Neural progenitor cell (in vitro differentiated cells): ENCODE data around the gene MRM1. TPM values are rescaled to one million over a fixed set of nuclear protein-coding genes. Genes with fewer than 3 reads are reported as not detected.

Experiments
- DNase-seq: peaks from one replicate; pipeline ENCODE4 v3.0.0-alpha.2; 2016; ENCODE audit warnings: low spot score
- H2AFZ ChIP-seq: fragments of 200-600 bp; sonication (generic); replicated peaks from 2 replicates; pipeline ENCODE4 v1.6.1; 2016; ENCODE audit warnings: antibody characterized with exemption
- H3F3A ChIP-seq: fragments of 200-600 bp; sonication (generic); 2 replicates; pipeline ENCODE4 v1.6.1; 2016; ENCODE audit warnings: antibody characterized with exemption, low read depth
- H3K27ac ChIP-seq: fragments of 200-600 bp; sonication (generic); 2 replicates; pipeline ENCODE4 v1.5.1; 2016; ENCODE audit warnings: mild to moderate bottlenecking
- H3K27me3 ChIP-seq: fragments of 200-600 bp; sonication (generic); 2 replicates; pipeline ENCODE4 v1.6.1; 2016; ENCODE audit warnings: mild to moderate bottlenecking, moderate library complexity
- H3K36me3 ChIP-seq: fragments of 200-600 bp; sonication (generic); 2 replicates; pipeline ENCODE4 v1.5.1; 2016
- H3K4me1 ChIP-seq: fragments of 200-600 bp; sonication (generic); 2 replicates; pipeline ENCODE4 v1.6.1; 2016; ENCODE audit warnings: mixed run types
- H3K4me2 ChIP-seq: fragments of 200-600 bp; sonication (generic); 2 replicates; pipeline ENCODE4 v1.6.1; 2016
- H3K4me3 ChIP-seq: fragments of 200-600 bp; sonication (generic); 2 replicates; pipeline ENCODE4 v1.5.1; 2016
- H3K79me2 ChIP-seq: fragments of 200-600 bp; sonication (generic); 2 replicates; pipeline ENCODE4 v1.6.1; 2016; ENCODE audit warnings: low read depth
- H3K9ac ChIP-seq: fragments of 200-600 bp; sonication (generic); 2 replicates; pipeline ENCODE4 v1.6.1; 2016
- H3K9me3 ChIP-seq: fragments of 200-600 bp; sonication (generic); 2 replicates; pipeline ENCODE4 v1.5.1; 2016; ENCODE audit warnings: low read depth
- H4K20me1 ChIP-seq: fragments of 200-600 bp; sonication (generic); 2 replicates; pipeline ENCODE4 v1.6.1; 2016; ENCODE audit warnings: low read depth
- H3K27ac Mint-ChIP-seq: 3 replicates; pipeline ENCODE4 v1.8.0; 2021; ENCODE audit warnings: mixed read lengths
- H3K27me3 Mint-ChIP-seq: 2 replicates; pipeline ENCODE4 v1.8.0; 2022; ENCODE audit warnings: low read depth, mild to moderate bottlenecking, inconsistent platforms, moderate library complexity, mixed read lengths; ENCODE audit not compliant: insufficient read depth
- H3K36me3 Mint-ChIP-seq: 3 replicates; pipeline ENCODE4 v1.8.0; 2021; ENCODE audit warnings: mixed read lengths
- H3K4me1 Mint-ChIP-seq: 3 replicates; pipeline ENCODE4 v1.8.0; 2021; ENCODE audit warnings: mixed read lengths
- H3K4me3 Mint-ChIP-seq: 3 replicates; pipeline ENCODE4 v1.8.0; 2021; ENCODE audit warnings: mild to moderate bottlenecking, moderate library complexity, mixed read lengths
- H3K9me3 Mint-ChIP-seq: 3 replicates; pipeline ENCODE4 v1.8.0; 2020; ENCODE audit warnings: mixed read lengths
- CTCF ChIP-seq: fragments of 200-600 bp; sonication (generic); IDR thresholded peaks from 2 replicates; pipeline ENCODE4 v1.5.1; 2017; ENCODE audit warnings: antibody characterized with exemption, mild to moderate bottlenecking
- EZH2 ChIP-seq: fragments of 200-600 bp; sonication (generic); IDR thresholded peaks from 2 replicates; pipeline ENCODE4 v1.6.1; 2017; ENCODE audit warnings: antibody characterized with exemption, mild to moderate bottlenecking, moderate library complexity
- EZH2phosphoT487 ChIP-seq: fragments of 200-600 bp; sonication (generic); IDR thresholded peaks from 2 replicates; pipeline ENCODE4 v1.6.1; 2017; ENCODE audit warnings: antibody characterized with exemption
- total RNA-seq: library from RNA; depleted of rRNA; stranded (reverse); fragments of >200 nt; gene quantifications from 2 replicates; pipeline ENCODE4 v1.2.3, GENCODE V29; 2015; ENCODE audit warnings: low replicate concordance

Gene MRM1
- total RNA-seq, 1 donor from 2014 or later, result 0.65 TPM

- H3K4me3 ChIP-seq, result peak overlapping the region; percentile 70
Observed at GRCh38 chr17:36600465-36600864, 918 bp upstream of the MRM1 start.

GRCh38 chr17:36600936-36601302, 464 bp upstream of the MRM1 start:
- Mint-ChIP-seq H3K9me3 (no peaks in the 10 kb centered on the region), H3K4me1 (peaks cover 23% of the 10 kb centered on the region), H3K27me3 (peaks cover 8% of the 10 kb centered on the region), H3K4me3 (peak overlapping the region; percentile 89), H3K36me3 (peaks cover 8% of the 10 kb centered on the region), H3K27ac (peak overlapping the region; percentile 96)
- TF ChIP-seq EZH2 (no peak), EZH2phosphoT487 (no peak), CTCF (no peak)
- no peak overlapping the region for H3K9ac ChIP-seq
- H3K4me1 ChIP-seq, result peaks cover 15% of the 10 kb centered on the region
- H3K79me2 ChIP-seq, result peaks cover 6% of the 10 kb centered on the region
- H3K9me3 ChIP-seq, result no peaks in the 10 kb centered on the region
- DNase-seq, result no peak
- peaks cover 31% of the 10 kb centered on the region for H3F3A ChIP-seq
- no peaks in the 10 kb centered on the region for H3K36me3 ChIP-seq
- peak overlapping the region; percentile 81 for H2AFZ ChIP-seq
- no peak overlapping the region for H3K27ac ChIP-seq
- H4K20me1 ChIP-seq, result peaks cover 15% of the 10 kb centered on the region
- H3K4me3 ChIP-seq, result peak overlapping the region; percentile 70
- H3K27me3 ChIP-seq, result peaks cover 8% of the 10 kb centered on the region
- peak overlapping the region; percentile 83 for H3K4me2 ChIP-seq

More at GRCh38 chr17:36600465-36600864, 918 bp upstream of the MRM1 start:
- Histone ChIP-seq H4K20me1 (peaks cover 15% of the 10 kb centered on the region), H3K27me3 (peaks cover 8% of the 10 kb centered on the region), H3K4me2 (peak overlapping the region; percentile 83), H2AFZ (no peak overlapping the region), H3K79me2 (peaks cover 10% of the 10 kb centered on the region), H3K9me3 (no peaks in the 10 kb centered on the region), H3K4me1 (peaks cover 15% of the 10 kb centered on the region), H3K36me3 (no peaks in the 10 kb centered on the region), H3K27ac (no peak overlapping the region), H3K9ac (no peak overlapping the region), H3F3A (peaks cover 31% of the 10 kb centered on the region)
- Mint-ChIP-seq H3K4me3 (peak overlapping the region; percentile 89), H3K27me3 (peaks cover 8% of the 10 kb centered on the region), H3K27ac (peak overlapping the region; percentile 96), H3K4me1 (peaks cover 23% of the 10 kb centered on the region), H3K36me3 (peaks cover 12% of the 10 kb centered on the region), H3K9me3 (no peaks in the 10 kb centered on the region)
- TF ChIP-seq EZH2phosphoT487 (no peak), EZH2 (no peak), CTCF (no peak)
- DNase-seq, result no peak

GRCh38 chr17:36602030-36602748, 806 bp downstream of the MRM1 start:
- Histone ChIP-seq H3K27ac (no peak overlapping the region), H3K4me3 (peak overlapping the region; percentile 70), H3K9ac (no peak overlapping the region), H4K20me1 (peaks cover 15% of the 10 kb centered on the region), H3K79me2 (peaks cover 6% of the 10 kb centered on the region), H3F3A (peaks cover 31% of the 10 kb centered on the region), H3K36me3 (no peaks in the 10 kb centered on the region), H3K4me2 (peak overlapping the region; percentile 83), H3K9me3 (no peaks in the 10 kb centered on the region), H3K27me3 (peaks cover 8% of the 10 kb centered on the region), H2AFZ (peak overlapping the region; percentile 81), H3K4me1 (peaks cover 15% of the 10 kb centered on the region)
- Mint-ChIP-seq H3K9me3 (no peaks in the 10 kb centered on the region), H3K36me3 (no peaks in the 10 kb centered on the region), H3K27ac (no peak overlapping the region), H3K4me3 (peak overlapping the region; percentile 89), H3K4me1 (peaks cover 23% of the 10 kb centered on the region), H3K27me3 (peaks cover 6% of the 10 kb centered on the region)
- DNase-seq, result peak; percentile 42
- TF ChIP-seq EZH2phosphoT487 (no peak), CTCF (no peak), EZH2 (no peak)
